K562 (cell line): ENCODE data around the gene OXLD1.

Source experiments
- EGR1 ChIP-seq: fragments of 450-650 bp; conservative IDR thresholded peaks from 2 replicates; pipeline ENCODE4 v1.6.1; 2017; ENCODE audit warnings: mild to moderate bottlenecking
- GTF3C2 ChIP-seq: IDR thresholded peaks from 3 replicates; pipeline ENCODE4 v1.6.1; 2011; ENCODE audit warnings: borderline replicate concordance, mild to moderate bottlenecking, moderate library complexity; ENCODE audit not compliant: insufficient read length; ENCODE audit errors: extremely low read depth
- PHB ChIP-seq: fragments of 250-450 bp; sonication (Bioruptor Pico); IDR thresholded peaks from 2 replicates; pipeline ENCODE4 v1.5.0; 2021
- RCOR1 ChIP-seq, 2 experiments: IDR thresholded peaks; 2 replicates each; pipeline ENCODE4 v1.6.1; 2012; ENCODE audit warnings: low read depth in 2 of 2, low read length in 2 of 2, borderline replicate concordance in 1 of 2, improper control_type of control experiment in 1 of 2
- REST ChIP-seq, 2 experiments: fragments of 450-650 bp; formaldehyde crosslinking in 1 of 2; IDR thresholded peaks; 2 replicates each; pipeline versions ENCODE4 v1.4.0 to v1.6.1; 2014 to 2020; ENCODE audit warnings: mild to moderate bottlenecking in 2 of 2, borderline replicate concordance in 1 of 2, low read depth in 1 of 2
- SP1 ChIP-seq: sonication (generic); formaldehyde crosslinking; IDR thresholded peaks from 2 replicates; pipeline ENCODE4 v1.8.1; 2022; ENCODE audit warnings: mild to moderate bottlenecking, missing genetic modification reagents
- TBP ChIP-seq: optimal IDR thresholded peaks from 2 replicates; pipeline ENCODE3; 2011; ENCODE audit warnings: low read depth, low read length, improper control_type of control experiment
- YY1 ChIP-seq, 3 experiments: IDR thresholded peaks; 2 replicates each; pipeline ENCODE4 v1.6.1; 2011; ENCODE audit warnings: low read length in 2 of 3, mild to moderate bottlenecking in 2 of 3, moderate library complexity in 2 of 3, borderline replicate concordance in 1 of 3, control low read depth in 1 of 3, low read depth in 1 of 3; ENCODE audit not compliant: insufficient read depth in 3 of 3, insufficient replicate concordance in 2 of 3, control insufficient read depth in 1 of 3, insufficient read length in 1 of 3; ENCODE audit errors: extremely low read depth in 1 of 3
- ZNF398 ChIP-seq: fragments of 250-450 bp; sonication (Bioruptor Pico); IDR thresholded peaks from 2 replicates; pipeline ENCODE4 v1.8.0; 2021; ENCODE audit warnings: moderate library complexity, mild to moderate bottlenecking, inconsistent platforms

- TF ChIP-seq ZNF398 (CRISPR knock-in tag) (no peak), SP1 (CRISPR knock-in tag) (no peak), PHB (CRISPR knock-in tag) (no peak), EGR1 (no peak), REST (IDR thresholded peaks at IDR 0.05; ENCODE audit: borderline replicate concordance) (no peak), REST (CRISPR knock-in tag; IDR thresholded peaks at IDR 0.05; ENCODE audit: low read depth) (no peak), GTF3C2 (no peak), TBP (peak; percentile 9), RCOR1 (IDR thresholded peaks at IDR 0.05; ENCODE audit: borderline replicate concordance in 1 of 2, low read depth in 2 of 2, low read length in 2 of 2) (no peak), YY1 (IDR thresholded peaks at IDR 0.05; ENCODE audit: borderline replicate concordance in 1 of 3, control insufficient read depth in 1 of 3, extremely low read depth in 1 of 3, insufficient read depth in 3 of 3, insufficient read length in 1 of 3, insufficient replicate concordance in 2 of 3, low read depth in 1 of 3, low read length in 2 of 3) (no peak)
Measured at GRCh38 chr17:81684442-81684911, 18.1 kb upstream of the OXLD1 start.
